ENCODE measurements around the gene SSH2.

Gene SSH2

GRCh38 chr17:29610395-29610794 is 319.6 kb downstream of the SSH2 start:
- TF ChIP-seq CTCF (IDR thresholded peaks at IDR 0.05; ENCODE audit: extremely low read depth, missing control alignments), result no peak
- DNase-seq (ENCODE audit: low spot score), result no peak

- no peak for TF ChIP-seq CTCF (IDR thresholded peaks at IDR 0.05; ENCODE audit: extremely low read depth, missing control alignments)
- no peak for DNase-seq (ENCODE audit: low spot score)
Measured at GRCh38 chr17:29608986-29609385, 321.0 kb downstream of the SSH2 start.

- no peak for DNase-seq (ENCODE audit: low spot score)
- no peak for TF ChIP-seq CTCF (IDR thresholded peaks at IDR 0.05; ENCODE audit: extremely low read depth, missing control alignments)
Measured at GRCh38 chr17:29607557-29608195, 322.4 kb downstream of the SSH2 start.

- TF ChIP-seq CTCF (IDR thresholded peaks at IDR 0.05; ENCODE audit: extremely low read depth, missing control alignments), result no peak
- DNase-seq (ENCODE audit: low spot score), result no peak
Measured at GRCh38 chr17:29603109-29603674, 326.8 kb downstream of the SSH2 start.

- no peak for TF ChIP-seq CTCF (IDR thresholded peaks at IDR 0.05; ENCODE audit: extremely low read depth, missing control alignments)
- no peak for DNase-seq (ENCODE audit: low spot score)
Measured at GRCh38 chr17:29597361-29598172, 332.5 kb downstream of the SSH2 start.

GRCh38 chr17:29596811-29597210 is 333.2 kb downstream of the SSH2 start:
- no peak for DNase-seq (ENCODE audit: low spot score)
- no peak for TF ChIP-seq CTCF (IDR thresholded peaks at IDR 0.05; ENCODE audit: extremely low read depth, missing control alignments)

Measured in GM20000 (cell line).